NCI-H128 (cell line): Measurements from ENCODE around the gene DDAH1.

Experiments used
- DNase-seq: peaks from one replicate; lab custom pipeline; 2025; ENCODE audit not compliant: unreplicated experiment; lab: John Stamatoyannopoulos, UW

DDAH1 gene

DNA sequence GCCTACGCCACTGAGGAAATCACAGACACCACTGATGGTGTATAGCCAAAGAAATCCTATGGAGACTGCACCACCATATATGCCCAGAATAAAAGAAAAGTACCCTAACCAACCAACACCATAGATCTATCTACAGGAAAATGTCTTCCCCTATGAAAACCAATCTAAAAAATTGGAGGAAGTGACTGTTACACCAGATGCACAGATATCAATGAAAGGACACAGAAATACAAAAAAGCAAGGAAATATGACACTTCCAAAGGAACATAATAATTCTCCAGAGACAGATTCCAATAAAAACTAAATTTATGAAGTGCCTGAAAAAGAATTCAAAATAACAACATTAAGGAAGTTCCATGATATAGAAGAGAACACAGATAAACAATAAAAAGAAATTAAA, 131.8 kb downstream of the DDAH1 start:
- DNase-seq, result no peak

DNA sequence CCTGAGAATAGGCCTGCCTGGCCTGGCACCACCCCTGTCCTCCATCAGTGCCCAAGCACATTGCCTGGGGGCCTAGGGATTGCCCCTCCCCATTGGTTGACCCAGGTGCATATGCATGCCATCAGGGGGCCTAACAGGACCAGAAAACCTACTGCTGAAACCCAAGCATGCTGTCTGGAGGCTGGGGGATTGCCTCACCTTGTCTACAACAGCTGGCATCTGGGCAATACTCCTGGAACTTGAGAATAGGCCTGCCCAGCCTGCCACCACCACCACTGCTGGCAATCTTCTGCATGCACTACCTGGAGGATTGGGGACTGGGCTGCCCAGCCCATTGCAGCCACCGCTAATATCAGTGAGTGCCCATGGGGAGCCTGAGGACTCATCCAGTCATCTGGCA, 132.4 kb downstream of the DDAH1 start:
- no peak for DNase-seq

DNA sequence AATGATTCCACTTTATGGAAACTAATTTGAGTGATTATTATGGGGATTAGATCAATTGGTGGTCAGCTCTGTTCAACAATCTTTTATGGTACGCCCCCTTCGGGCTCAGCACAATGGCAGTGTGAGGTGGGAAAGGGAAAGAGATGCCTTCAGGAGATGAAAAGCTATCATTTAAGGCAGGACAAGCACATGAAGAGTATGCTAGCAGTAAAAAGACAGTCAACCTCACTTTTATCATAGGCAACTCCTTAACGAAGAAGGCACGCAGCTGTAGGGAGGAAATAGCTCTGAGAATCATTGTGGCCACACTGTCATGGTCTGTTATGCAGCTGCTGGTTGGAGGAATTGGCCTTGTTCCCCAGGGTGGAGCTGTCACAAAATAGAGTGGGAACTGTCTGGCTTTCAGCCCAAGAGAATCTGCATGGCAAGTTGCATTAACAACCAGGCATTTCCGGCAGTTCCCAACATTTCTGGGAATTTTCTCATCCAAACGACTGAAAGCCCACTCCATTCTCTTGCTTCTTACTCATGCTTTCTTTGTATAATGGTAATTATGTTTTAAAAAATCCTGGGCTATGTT, 134.2 kb downstream of the DDAH1 start:
- no peak for DNase-seq

DNA sequence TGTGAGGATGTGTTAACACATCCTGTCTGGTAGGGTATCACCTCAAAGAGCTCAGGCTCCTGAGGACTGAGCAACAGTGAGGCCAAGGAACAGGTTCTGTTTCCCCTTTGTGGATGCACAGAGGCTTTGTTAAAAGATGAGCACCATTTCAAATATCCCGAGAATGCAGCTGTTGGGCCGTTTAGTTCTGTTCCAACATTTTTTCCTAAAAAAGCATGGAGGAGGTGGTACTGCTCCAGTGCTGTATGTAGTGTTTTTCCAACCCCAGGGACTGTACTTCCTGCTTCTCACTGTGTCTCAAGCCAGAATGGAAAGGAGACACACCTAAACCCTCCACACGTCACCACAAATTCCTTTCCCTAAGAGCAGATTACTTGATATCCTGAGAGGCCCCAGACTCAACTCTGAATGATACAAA, 134.7 kb downstream of the DDAH1 start:
- no peak for DNase-seq

DNA sequence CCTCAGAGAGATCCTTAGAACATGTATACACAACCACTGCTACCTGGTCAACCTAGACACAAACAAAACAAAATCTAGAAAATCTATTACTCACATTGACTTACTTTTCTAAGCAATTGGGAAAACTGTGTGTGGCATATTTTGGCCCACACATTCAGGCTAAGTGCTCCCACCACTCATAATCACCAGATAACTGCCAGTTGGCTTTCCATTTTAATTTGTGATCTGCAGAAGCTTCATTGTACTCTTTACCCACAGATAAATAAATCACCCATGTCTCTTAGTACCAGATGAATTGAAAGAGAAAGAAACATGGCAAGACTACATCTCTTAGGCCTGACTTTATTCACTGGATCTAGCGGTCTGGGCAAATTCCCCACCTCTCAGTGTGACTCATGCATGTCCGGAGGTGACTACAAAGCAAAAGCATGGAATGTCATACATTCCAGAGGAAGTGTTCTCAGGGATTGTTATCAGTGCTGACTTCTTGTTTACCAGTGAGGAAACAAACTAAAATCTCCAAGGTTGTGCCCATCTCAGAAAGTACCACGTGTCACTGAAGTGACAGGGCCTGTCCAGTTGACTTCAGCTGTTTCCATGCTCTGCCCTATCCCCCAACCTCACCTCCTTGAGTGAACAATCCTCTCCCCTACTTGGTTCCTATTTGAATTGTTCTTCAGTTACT, 136.1 kb downstream of the DDAH1 start:
- DNase-seq, result no peak

DNA sequence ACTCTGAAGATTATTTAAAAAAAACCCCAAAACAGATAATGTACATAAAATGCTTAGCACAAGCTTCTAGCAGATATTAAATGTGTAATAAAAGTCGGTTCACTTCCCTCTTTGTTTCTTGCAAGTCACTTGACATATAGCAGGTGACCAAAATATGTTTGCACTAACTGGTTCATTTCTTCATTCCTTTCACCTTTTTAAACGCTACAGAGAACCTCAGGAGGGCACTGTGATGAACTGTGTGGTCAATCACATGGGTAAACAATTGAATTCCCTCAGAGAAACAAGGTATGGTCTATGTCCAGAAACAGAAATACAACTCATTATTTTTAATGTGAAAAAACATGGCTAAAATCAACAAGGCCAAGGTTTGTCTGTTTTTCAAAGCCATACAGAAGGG, 137.2 kb downstream of the DDAH1 start:
- no peak for DNase-seq

DNA sequence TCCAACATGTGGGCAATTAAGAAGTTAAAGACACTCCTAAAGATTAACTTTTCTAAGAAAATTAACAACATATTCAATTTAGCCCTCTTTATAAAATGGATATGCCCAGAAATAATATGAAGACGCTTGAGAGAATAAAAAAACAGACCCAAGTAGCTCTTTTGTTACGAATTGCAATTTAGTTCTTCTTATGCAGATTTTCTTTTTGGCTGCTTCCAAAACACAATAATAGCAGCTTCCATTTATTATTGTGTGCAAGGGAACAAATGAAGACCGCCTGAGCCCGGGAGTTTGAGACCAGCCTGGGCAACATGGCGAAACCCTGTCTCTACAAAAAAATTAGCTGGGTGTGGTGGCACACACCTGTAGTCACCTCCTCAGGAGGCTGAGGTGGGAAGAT, 138.1 kb downstream of the DDAH1 start:
- DNase-seq, result no peak

DNA sequence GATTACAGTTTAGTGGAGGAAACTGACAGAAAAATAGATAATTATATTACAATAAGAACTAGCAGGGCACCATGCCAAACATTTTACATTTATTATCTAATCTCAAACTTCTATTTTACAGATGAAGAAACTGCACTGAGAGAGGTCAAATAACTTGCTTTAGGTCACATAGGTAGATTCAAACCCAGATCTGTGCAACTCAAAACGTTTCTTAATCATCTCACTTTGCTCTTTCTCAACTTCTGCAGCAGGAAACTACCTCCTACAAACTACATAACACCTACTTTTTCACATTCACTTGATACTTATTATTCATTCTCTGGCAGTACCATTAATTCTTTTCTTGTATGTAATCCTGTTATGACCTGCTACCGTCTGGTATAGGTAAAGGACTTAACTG, 138.6 kb downstream of the DDAH1 start:
- no peak for DNase-seq

DNA sequence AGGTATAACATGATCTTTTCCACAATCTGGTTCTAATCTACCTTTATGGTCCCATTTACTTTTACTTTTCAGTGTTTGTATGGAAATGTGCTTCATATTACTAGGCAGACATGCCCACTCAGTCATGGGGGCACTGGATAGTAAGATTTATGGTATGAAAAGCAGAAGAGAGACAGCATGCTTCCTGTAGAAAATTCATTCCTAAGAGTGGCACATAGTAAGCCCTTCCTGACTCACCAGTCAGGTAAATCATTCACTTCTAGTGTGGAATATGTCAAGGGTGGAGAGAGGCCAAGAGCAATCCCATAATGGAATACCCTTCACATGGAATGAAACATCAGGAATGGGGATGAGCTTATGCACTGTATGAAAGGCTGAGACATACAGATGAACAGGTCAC, 139.0 kb downstream of the DDAH1 start:
- no peak for DNase-seq

DNA sequence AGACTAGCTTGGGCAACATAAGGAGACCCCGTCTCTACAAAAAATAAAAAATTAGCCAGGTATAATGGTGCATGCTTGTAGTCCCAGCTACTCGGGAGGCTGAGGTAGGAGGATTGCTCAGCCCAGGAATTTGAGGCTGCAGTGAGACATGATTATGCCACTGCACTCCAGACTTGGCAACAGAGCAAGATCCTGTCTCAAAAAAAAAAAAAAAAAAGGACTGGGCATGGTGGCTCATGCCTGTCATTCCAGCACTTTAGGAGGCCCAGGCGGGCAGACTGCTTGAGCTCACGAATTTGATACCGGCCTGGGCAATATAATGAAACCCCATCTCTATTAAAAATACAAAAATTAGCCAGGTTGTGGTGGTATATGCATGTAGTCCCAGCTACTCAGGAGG, 141.2 kb downstream of the DDAH1 start:
- no peak for DNase-seq

DNA sequence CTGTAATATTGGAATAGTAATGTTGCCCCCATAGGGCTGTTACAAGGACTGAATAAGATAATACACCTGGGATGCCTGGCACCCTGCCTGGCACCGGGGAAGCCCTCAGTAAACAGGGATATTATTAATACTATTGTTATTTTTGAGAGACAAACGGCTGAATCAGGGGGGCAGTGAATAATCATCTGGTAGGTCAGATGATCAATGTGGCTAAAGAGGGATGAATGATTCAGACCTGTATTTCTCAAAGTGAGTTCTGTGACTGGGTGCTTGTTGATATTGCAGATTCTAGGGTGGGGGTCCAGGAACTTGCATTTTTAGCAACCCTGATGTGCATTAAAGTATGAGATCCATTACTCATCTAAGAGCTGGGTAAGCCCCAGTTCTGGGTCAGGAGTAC, 142.3 kb downstream of the DDAH1 start:
- no peak for DNase-seq

DNA sequence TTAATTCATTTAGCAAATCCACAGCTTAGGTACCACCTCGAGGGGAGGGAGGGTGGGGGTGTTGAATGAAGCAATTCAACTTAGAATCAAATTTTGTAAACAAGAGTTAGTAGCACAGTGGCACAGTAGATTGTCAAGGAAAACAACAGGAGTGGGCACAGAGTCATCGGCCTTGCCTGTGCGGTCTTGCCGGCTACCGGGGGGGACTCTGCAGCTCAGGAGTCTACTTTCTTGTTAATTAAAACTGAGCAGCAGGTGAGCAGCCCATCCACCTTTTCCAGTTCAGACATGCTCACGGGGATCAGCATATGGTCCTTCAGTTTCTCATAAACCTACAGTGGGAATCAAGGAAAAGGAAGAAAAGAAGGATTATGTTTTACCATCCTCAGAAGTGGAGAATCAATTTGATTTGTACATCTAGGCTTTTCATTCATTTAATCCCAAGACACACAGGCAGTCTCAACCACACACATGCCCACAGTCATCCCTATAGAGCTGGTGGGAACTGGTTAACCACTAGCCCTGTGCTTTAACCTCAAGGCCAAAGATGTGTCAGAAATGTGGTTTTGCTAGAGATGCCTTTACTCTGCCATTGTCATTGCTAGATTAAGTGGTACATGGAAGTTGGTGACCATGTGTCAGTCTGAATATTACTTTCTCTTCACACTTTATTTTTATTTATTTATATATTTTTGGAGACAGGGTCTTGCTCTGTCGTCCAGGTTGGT, 143.6 kb downstream of the DDAH1 start:
- DNase-seq, result no peak

DNA sequence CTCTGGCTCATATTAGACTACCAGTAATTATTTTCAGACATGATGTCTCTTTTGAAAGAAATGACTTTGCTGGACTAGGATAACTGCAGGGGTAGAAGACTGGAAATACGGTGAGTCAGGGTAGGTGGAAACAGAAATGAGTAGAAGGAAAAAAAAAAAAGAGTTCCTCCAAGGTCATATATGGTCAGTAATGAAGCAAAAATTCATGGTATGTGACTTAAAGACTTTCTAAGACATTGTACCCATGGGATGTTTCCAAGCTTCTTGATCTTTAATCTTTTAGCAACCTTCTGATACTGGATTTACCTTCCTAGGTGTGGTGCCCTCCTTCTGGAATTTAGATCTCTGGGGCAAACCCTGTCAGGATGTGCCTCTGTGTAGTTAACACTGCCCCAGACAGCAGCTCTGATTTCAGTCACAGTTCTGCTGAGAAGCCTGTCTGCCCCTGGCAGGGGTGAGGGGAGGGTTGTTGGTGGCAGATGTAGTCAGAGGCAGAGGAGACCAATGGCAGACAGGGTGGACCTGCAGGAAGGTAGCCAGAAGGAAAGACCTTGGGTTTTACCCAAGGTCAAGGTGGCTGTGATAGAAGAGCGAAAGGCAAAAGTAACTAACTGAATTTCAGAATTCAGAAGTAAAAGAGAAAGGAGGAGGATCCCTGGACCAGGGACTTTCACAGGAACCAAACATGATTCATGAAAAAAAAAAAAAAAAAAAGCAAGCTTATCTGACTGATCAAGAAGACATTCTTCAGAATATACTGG, 144.4 kb downstream of the DDAH1 start:
- DNase-seq, result no peak

DNA sequence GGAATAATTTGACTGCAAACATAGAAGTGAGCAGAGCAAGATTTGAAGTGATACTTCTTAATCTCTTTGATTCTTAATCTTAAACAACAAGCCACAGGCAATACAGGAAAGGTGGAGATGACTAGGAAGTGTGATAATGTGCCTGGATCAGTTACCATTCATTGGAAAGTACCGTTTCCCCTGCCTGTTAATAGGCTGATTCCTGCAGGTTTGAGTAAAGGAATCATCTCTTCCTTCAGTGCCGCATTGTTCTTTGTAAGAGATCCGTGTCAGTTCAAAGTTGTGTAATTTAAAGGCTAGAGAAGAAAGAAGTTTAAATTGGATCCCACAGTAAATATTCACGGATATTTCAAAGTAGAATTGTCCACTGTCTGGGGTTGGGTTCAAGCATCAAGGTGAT, 145.0 kb downstream of the DDAH1 start:
- DNase-seq, result no peak

DNA sequence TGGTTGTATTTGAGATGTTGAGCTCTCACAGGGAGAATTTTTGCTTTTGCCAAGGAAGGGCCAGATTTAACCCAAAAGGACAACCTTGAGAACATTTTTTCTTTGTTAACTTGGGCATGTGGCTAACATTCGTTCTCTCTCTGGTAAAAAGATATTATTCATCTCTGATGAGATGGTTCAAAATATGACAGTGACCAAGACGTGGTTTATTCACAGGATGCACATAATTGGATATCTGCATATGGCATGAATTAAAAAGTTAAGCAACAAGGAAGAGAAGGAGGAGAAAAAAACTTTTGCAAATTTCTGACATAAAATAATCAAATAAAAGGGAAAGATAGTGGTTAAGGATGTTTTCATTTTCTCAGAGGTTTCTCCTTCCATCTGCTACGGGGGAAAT, 145.5 kb downstream of the DDAH1 start:
- DNase-seq, result no peak

DNA sequence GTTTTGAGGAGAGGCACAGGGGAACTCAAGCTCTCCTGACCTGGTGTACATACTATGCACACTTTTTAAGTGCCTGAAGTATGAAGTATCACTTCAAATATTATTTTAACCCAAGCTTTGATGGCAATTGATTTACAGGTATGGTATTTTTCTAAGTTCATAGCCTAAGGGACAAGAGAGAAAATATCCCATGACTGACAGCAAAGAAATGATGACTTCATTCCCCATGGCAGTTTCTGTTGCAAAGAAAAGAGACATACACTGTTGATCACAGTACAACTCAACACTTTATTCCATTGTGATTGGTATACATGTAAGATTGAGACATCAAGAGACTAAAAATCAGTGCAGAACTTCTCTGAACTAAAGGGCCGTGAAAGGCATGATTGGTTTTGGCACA, 146.7 kb downstream of the DDAH1 start:
- no peak for DNase-seq

DNA sequence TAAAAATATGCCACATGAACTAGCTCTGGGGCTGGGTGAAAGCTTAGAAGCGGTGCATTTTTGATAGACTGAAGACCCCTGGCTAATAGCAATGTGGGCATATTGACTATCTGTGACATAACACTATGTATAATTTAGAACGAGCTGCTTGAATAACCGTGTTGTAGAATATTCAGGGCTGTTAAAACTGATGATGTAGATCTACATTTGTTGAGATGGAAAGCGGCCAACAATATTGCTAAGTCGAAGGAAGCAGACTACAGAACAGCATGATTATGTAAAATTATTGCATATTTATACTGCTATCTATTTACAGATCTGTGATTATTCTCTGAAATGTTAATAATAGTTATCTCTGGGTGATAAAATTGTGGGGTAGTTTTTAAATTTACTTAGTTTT, 147.4 kb downstream of the DDAH1 start:
- DNase-seq, result no peak

DNA sequence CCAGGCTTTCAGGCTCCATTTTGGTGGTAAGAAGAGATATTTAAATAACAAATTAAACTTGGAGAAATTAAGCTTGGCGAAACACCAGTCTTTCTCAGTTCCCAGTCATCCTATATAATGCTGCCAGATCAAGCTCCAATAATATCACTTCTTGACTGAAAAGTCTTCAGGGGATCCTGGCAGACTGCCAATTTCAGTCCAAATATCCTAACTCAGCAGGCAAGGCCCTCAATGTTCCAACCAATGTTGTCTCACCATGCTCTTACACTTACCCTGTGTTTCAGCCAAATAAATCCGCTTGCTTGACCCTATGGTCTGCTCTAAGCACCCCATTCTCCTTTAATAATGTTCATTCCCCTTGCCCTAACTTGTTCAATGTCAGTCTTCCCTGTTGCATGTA, 148.6 kb downstream of the DDAH1 start:
- no peak for DNase-seq

DNA sequence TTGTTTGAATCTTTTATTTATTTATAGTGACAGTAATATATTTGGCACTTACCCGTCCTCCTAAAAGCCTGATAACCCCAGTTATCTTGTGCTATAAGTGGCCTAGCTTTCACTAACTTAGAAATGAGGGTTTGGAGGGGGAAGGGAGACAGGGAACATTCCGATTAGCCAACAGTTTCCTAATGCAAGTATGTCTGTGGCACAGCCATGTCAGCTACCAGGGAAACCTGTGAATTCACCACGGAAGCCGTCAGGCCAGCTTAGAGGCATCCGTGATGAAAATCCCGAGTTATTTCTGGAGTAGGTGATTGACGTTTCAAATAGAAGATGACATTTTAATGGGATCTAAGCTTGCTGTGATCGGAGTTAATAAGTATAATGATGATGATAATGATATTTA, 149.2 kb downstream of the DDAH1 start:
- no peak for DNase-seq

DNA sequence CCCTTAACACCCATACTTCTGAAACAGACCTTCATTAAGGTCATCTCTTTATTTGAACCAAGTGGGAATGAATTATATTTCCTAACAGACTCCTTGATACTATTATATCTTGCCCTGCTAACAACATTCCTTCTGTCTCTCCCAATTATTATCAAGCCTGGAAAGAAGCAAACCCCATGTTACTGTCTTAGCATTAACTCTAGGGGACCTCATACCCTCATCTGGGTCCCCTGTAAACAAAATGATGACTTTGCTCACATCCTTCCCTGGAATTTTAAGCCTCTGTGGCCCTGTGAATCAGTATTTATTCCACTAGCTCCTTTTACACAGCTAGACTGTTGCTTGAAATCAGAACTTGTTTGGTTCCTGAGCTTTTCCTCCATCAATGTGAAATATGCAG, 150.2 kb downstream of the DDAH1 start:
- DNase-seq, result no peak

DNA sequence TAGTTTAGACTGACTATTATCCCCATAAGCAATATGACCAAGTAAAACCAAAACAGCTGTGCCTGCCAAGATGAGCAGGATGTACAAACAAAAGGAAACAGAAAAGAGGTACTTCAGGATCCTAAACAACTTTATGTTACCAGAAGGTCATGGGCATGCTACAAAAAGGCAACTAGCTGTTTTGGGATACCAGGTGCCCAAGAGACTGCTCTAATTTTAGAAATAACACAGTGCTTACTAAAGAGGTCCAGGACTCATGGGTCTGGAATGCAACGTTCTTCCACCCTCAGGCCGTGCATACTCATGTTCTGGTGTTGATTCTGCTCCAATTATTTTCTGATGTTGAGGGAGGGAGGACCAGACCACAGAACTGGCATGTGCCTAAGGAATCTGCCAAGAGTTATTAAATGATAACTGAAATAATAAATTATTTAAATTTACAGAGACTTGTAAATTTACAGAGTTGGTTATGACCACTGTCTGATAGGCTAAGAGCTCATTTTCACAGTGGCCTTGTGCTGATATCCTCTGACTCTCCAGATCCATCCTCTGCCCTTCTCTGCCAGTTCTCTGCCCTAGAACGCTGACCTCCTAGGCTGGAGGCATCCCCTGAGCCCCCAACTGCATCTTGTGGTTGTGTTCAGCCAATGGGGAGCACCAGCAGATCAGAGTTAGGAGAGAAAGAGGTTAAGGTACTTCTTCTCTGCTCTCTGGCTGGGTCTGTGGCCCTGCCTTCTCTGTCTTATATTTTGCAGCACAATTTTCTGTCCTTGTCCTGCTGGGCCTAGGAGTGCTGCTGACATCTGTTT, 150.9 kb downstream of the DDAH1 start:
- DNase-seq, result no peak
